Measurements from ENCODE around the gene ZNF544.
A peak's percentile ranks its signal among the peaks of the same experiment; 100 is the strongest.

The ZNF544 gene

DNA sequence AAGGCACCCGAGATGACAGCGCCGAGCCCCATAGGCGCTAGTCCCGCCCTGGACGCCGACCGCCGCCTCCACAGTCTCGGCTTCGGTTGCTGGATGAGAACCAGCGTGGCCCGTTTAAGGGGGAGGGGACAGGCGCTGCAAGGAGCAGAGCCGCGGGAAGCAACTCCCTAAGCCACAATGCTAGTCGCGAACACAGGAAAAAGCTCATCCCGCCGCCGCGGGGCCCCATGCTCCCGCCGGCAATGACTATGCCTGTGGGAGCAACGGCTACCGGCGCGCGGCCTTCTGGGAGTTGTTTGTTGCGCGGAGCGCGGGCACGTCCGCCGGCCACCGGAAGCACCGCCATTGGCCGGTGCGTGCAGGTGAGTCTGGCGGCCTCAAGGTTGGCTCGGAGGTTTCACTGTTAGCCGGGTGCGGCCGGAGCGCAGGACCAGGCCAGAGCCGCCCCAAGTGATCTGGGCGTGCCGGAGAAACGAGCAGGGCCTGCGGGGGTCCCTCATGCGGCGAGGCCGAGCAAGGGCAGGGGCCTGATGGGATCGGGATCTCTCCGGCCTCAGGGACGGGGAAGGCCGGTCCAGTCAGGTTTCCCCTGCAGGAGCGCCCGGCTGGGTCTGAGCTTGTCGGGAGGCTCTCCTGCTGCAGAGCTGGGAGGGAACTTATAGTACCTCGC lies at the start of gene ZNF544:
Gene ZNF544 (plus strand): TSS at position 330 of the 670 bp plus-strand sequence. CDS start 15,110 bp downstream, outside the sequence.
- peak; percentile 91 for DNase-seq

DNA sequence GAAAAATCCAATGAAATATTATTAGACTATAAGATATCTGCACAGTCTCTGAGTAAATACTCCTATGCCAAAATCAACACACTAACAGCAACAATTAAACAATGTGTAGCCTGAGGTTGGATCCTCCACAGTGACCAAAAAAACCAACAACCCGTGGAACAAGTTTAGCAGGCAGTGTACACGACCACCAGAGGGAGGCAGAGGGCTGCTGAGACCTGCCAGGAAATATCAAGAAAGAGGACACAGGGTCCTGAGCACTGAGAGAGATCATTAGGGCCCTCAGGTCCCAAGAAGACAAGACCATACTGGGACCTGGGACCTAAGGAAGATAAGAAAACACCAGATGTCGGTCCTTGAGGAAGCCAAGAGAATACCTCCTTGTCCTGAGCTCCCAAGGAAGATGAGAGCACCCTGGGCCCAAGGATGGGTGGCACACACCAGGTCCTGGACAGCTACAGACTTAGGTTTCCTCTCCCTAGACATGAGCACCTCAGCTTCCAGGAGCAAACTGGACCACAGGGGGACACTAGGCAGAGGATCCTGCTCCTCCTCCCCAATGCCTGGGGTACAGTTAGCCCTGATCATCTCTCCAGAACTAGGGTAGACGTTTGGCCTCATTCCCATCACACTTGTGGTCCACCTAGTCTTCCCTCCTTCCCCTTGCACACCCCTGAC lies 46.7 kb upstream of the ZNF544 start:
- DNase-seq: peak; percentile 44

DNA sequence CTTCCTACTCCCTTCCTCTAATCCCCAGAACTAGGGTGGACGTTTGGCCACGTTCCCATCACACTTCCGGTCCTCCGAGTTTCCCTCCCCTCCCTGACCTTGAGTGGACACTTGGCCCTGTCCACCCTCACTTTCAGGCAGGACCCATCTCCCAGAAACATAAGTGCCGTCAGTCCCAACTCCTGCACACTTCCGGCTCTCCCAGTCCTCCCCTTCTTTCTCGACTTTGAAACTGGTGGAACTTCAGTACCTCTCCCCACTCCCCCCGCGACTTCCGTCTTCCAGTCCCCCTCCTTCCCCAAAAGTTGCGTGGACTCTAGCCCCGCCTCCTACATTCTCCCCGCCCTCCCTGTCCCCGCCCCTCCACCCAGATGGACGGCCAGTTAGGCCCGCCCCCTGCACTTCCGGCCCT lies 46.1 kb upstream of the ZNF544 start:
- no peak for DNase-seq

DNA sequence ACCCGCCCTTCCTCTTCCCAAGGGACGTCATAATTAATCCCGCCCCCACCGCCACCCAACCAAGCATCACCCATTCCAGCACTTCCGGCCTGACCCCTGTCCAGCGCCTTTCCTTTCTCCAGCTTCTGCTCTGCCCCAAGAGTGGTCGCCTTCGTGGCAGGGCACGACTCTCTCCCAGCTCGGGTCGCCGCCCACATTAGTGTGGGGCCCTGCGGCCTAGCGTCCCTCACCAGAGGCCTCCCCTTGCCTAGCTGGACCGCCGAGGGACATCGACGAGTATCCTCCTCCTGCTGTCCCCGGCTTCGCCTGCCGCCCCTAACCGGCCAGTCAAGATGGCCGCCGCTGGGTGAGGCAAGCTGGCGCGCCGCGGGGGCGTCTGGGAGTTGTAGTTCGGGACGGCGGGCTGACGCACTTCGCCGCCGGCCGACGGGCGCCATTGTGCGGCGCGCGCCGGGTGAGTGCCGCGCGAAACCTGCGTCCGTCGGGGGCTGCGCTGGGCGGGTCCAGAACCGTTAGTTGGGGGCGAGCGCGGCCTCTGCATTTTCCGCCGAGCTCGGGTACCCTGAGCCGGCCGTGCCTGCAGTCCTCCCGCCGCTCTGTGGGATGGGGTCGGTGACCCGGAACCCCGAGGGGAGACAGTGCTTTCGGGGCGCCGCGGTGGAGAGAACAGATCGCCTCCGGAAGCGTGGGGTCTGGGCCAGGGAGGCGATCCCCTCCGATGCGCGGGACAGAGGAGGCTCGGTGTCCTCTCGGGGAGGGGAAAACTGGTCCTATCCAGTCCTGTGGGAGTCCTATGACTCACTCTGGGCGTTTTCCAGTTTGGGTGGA lies 45.5 kb upstream of the ZNF544 start, which contains the start of gene ZNF274:
Gene ZNF274 (plus strand): TSS at position 73 of the 828 bp plus-strand sequence. CDS start 905 bp downstream, outside the sequence.
- DNase-seq: peak; percentile 96

DNA sequence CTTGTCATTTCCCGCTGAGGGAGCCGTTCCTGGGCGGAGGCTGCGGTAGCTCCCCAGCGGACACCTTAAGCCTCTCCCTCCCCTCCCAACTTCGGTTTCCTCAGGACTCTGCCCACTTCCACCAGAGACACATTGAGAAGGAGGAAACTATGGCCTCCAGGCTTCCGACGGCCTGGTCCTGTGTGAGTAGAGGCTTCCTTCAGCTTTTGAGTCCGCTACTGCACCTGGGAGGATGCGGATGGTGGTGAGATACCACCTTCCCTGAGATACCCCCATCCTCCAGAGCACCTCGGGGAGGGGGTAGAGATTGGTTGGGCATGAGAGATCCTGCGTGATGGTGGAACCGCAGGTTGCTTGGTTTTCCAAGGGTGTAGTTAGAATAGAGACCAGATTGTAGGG lies 44.9 kb upstream of the ZNF544 start:
- no peak for DNase-seq

DNA sequence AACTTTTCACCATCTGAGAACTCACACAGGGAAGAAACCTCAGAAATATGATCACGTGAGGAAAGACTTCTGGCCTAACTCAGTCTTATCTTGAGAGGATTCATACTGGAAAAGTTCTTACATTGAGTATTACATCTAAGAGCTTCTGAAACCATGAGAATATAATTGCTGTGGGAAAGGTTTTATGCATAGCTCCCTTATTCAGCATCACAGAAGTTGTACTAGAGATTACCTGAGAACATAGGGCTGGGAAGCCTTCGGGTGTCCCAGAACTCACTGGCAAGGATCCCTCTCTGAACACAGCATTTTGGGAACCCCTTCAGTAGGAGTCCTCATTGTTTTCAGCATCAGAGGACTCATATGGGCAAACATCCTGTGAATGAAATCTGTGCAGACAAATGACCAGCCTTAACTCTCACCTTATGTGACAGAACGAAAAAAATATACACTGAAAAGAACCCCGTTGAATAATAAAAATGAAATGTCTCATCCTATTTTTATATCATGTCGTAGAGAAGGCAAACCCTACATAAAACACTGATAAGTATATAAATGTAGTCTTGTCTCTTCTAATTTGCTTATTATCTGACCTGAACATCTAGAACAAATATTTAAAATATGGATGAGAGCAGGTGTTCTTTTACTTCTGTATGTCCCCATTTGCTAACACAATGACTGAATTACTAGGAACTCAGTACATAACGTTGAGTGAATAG lies 31.7 kb upstream of the ZNF544 start:
- DNase-seq: peak; percentile 28

DNA sequence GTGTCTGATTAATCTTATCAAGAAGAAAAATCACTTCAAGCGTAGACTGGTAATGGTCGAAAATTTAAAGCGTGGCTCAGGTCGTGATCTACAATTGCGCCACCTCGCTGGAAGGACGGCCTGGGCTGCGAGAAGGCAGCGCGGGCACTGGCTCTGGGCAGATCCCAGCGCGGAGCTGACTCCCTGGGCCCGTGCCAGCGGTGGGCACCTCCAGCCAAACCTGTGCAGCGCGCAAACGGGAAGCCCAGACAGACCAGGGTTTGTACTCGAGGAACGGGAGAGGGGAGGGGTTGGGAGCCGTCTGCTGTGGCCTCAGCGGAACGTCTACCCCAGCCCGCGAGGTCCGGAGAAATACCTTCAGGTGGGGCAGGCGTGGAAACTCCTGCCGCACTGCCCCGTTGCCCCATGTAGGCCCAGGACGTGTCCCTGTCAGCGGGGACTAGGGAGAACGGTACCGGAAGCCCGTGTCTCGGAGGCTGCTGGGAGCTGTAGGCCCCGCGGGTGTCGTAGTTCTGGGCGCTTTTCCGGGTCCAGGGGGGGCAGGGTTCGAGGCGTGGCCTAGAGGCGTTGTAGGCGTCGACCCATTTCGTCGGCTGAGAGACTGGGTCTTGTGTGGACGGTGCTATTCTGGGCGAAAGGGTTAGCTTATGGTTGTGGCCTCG lies 24.8 kb upstream of the ZNF544 start:
- DNase-seq: peak; percentile 72

DNA sequence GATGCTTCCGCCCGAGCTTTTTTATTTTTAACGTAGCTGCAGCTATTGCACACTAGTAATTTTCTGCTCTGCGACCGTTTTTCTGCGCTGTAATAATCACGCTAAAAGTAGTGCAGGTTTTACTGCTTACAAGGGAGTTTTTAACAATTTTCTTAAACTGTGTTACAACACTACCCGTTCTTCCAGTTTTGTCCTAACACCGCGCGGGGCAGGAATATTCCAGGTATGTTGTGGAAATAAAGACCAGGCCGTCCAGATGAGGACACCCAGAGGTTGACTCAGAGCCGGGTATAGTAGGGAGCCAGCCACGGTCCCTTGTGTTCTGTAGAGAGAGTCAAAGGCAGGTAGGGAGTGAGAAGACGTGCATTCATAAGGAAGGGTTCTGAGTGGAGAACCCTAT lies 24.1 kb upstream of the ZNF544 start:
- no peak for DNase-seq

DNA sequence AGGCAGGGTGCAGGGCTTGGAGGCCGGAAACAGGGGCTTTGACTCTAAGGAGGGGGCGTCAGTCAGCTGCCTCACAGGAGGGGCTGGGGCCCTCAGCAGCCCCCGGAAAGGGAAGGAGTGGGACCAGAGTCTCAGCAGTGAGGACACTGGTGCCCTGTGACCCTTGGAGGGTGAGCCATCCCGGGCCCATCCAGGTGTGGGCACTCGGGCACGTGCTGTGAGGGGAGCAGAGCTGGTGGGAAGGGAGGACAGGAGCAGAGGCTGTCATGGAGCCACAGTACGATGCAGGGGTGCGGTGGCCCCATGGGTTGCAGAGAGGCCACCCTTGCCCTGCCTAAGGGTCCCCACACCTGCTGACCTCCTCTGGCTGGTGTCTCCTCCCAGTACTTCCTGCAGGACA lies 19.1 kb upstream of the ZNF544 start:
- no peak for DNase-seq

DNA sequence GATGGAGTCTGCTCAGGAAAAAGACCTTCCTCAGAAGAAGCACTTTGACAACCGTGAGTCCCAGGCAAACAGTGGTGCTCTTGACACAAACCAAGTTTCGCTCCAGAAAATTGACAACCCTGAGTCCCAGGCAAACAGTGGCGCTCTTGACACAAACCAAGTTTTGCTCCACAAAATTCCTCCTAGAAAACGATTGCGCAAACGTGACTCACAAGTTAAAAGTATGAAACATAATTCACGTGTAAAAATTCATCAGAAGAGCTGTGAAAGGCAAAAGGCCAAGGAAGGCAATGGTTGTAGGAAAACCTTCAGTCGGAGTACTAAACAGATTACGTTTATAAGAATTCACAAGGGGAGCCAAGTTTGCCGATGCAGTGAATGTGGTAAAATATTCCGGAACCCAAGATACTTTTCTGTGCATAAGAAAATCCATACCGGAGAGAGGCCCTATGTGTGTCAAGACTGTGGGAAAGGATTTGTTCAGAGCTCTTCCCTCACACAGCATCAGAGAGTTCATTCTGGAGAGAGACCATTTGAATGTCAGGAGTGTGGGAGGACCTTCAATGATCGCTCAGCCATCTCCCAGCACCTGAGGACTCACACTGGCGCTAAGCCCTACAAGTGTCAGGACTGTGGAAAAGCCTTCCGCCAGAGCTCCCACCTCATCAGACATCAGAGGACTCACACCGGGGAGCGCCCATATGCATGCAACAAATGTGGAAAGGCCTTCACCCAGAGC lies 16.2 kb upstream of the ZNF544 start:
- DNase-seq: no peak

DNA sequence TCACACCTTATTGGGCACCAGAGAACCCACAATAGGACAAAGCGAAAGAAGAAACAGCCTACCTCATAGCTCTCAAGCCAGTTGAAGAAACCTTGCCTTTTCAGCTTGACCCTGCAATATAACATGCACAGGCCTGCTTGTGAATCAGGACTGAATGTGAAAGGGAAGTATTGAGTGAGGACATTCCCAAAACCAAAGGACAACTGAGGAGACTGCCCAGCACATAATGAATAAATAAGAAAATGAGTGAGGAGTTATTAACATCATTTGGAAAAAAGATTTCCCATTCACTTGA lies 15.7 kb upstream of the ZNF544 start:
- DNase-seq: no peak

DNA sequence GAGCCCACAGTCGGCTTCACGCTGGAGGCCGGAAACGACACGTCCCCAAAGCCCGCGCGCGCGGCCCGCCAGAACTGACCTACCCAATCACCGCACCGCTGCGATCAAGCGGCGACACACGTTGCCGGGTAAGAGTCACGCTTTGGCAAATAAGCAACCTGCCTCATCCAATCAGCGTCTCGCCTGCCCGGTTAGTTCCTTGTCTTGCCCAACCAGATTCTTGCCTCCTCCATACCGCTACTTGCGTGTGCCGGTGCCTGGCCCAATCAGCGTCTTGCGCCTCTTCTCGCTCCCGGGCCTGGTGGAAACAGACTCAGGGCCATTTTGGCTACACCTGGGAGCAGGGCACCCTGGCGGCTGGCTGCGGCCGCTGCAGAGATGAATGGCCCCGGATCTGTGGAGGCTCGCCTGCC lies 11.6 kb upstream of the ZNF544 start:
- no peak for DNase-seq

DNA sequence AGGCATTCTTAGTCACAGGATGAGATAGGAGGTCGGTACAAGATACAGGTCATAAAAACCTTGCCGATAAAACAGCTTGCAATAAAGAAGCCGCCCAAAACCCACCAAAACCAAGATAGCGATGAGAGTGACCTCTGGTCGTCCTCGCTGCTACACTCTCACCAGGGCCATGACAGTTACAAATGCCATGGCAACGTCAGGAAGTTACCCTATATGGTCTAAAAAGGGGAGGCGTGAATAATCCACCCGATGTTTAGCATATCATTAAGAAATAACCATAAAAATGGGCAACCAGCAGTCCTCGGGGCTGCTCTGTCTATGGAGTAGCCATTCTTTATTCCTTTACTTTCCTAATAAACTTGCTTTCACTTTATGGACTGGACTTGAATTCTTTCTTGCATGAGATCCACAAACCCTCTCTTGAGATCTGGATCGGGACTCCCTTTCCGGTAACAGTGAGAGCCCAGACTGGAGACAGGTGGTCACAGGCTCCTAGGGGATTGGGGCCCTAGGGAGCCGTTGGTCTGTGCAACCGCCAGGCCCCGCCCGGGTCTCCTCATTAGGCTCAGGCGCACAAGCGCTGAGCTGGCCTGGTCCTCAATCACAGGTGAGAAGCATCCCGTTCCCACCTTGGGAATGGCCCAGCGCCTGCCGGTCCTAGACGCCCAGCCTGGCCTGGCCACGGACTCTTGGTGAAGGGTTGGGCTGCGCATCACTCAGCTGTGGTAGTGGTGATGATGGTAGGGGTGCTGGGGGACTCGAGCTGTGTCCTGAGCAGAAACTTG lies 10.9 kb upstream of the ZNF544 start:
- DNase-seq: no peak

DNA sequence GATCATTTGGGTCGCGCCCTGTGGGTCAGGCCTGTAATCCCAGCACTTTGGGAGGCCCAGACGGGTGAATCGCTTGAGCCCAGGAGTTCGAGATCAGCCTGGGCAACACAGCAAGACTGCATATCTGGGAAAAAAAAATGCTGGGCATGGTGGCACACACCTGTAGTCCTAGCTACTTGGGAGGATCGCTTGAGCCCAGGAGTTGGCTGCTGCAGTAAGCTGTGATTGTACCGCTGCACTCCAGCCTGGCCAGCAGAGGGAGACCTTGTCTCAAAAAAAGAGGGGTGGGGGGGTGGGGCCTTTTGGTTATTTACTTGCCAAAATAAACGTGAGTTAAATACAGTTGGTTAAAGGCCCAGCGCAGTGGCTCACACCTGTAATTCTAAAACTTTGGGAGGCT lies 9.8 kb upstream of the ZNF544 start:
- DNase-seq: no peak

DNA sequence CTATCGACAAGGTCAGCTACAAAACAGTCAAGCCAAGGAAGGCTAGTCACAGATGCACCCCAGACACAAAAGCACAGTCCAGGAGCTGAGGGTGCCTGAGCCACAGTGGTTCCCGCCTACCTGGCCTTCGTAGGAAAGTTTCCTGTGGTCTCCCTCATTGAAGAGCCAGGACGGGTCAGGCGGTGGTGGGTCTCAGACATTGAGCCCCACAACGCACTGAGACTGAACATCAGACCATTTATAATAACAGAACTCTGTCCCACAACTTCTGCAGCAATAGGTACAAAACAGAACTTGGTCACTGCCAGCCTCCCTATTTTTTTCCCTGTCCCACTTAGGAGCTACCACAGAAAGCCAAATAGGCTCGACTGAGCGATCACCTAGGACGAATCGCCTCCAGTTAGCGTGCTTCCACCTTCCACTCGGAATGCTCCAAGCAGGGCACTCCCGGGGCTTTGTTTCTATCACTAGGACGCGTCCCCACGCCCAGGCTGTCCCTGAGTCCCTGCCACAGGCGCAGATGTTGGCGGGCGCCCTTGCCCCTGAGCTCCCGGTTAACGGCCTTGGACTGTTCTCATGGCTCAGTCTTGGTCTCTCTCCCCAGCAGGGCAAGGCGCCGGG lies 640 bp upstream of the ZNF544 start:
- DNase-seq: no peak

DNA sequence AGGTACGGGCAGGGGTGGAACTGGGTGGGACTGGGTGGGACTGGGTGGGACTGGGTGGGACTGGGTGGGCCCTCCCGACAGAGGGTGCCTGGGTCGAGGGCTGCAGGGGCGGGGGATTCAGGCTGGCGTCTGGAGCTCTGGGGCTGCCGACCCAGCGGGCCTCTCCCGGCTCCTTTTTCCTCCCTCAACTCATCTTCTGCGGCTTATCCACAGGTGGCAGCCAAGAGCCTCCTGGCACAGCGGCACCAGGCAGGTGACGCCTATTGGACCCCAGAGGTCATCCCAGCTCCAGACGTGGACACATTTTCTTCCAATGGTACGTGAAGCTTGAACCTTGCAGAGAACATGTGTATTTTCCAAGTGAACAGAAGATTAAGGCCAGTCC lies 533 bp downstream of the ZNF544 start:
- peak; percentile 42 for DNase-seq

DNA sequence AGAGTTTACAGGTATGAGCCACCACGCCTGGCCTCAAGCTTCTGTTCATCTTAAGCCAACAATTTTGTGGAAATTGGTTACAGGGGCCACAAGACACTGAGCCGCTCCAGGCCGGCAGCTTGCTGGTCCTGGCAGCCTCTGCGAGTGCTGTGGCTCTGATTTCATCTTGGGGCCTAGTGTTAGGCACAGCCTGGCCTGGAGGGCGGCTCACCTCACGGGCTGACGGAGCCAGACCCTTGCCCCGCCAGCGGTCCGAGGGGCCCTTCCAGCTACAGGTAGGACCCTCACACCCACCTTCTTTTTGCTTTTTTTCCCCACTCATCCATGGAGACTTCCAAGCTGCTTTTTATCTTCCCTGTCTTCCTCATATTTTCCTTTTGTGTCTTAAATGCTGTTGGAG lies 8.6 kb downstream of the ZNF544 start:
- DNase-seq: no peak

DNA sequence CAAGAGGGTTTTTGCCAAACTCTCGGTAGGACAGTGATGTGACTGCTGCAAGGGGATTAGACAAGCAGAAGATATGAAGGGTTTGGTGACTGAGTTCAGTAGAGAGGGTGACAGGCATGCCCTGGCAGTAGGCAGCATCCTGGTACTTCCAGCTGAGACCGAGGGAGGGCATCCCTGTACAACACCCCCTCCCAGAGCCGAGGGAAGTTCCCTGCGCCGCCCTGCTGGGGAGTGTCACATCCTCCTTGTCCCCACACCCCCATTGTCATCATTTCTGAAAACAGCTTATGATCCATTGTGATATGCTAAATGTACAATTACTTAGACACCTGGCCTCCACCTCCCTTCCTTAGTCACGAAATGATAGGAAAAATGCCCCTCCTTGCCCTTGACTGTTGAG lies 14.6 kb downstream of the ZNF544 start:
- no peak for DNase-seq

DNA sequence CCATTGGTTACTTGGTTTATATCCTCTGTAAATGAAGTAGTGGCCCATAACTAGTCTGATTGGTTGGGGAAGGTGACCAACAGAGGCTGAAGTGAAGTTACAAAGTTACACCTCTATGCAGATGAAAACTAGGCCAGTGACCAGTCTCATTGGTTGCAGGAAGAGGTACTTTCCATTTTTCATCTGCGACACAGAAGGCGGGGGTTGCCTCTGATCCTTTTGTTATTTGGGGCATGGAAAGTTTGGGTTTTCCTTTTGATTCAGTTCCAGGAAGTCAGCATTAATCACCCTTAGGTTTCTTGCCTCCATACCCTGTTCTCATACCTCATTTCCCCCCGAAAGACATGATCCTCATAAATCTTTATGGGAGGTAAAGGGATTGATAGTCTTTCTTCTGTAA lies 20.2 kb downstream of the ZNF544 start:
- DNase-seq: no peak

DNA sequence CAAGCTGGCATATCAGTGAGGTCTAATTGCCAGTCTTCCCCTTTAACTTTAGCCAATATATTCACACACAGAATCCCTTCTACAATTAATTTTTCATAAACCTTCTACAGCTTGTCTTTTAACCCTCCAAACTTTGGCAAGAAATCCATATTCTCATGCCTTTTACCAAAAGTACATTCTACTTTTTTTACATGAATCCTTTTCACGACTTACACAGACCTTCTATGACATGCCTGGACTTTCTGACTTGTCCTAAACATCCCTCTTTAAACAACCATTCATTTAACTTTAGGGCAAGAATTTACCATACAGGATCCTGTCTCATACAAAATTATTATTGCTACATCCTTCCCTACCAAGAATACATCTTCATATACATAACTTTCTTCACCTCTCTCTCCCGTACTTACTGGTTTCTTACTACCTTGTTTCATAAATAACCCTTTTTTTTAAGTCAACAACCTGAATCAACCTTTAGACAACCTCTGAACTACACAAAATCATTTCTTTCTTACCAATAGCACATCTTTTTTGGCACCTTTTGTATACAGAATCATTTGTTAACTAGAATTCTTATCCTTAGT lies 23.5 kb downstream of the ZNF544 start:
- peak; percentile 50 for DNase-seq
